HEK293T (cell line): ENCODE measurements around the gene RASSF5.

Experiments
- ARNT ChIP-seq: fragments of 450-650 bp; IDR thresholded peaks from 2 replicates; pipeline ENCODE4 v1.6.1; 2017; ENCODE audit warnings: mild to moderate bottlenecking
- BHLHE40 ChIP-seq: fragments of 450-650 bp; IDR thresholded peaks from 2 replicates; pipeline ENCODE4 v1.6.1; 2016; ENCODE audit warnings: mild to moderate bottlenecking, moderate library complexity, borderline replicate concordance
- FOXA1 ChIP-seq: fragments of 450-650 bp; IDR thresholded peaks from 2 replicates; pipeline ENCODE4 v1.6.1; 2016; ENCODE audit warnings: mild to moderate bottlenecking
- FOXK2 ChIP-seq: fragments of 450-650 bp; IDR thresholded peaks from 2 replicates; pipeline ENCODE4 v1.6.1; 2016; ENCODE audit warnings: mild to moderate bottlenecking
- FOXM1 ChIP-seq: fragments of 450-650 bp; IDR thresholded peaks from 2 replicates; pipeline ENCODE4 v1.6.1; 2017; ENCODE audit warnings: mild to moderate bottlenecking, borderline replicate concordance
- HDGF ChIP-seq: fragments of 450-650 bp; IDR thresholded peaks from 2 replicates; pipeline ENCODE4 v1.6.1; 2017; ENCODE audit warnings: antibody characterized with exemption, borderline replicate concordance
- L3MBTL2 ChIP-seq: fragments of 450-650 bp; conservative IDR thresholded peaks from 2 replicates; pipeline ENCODE4 v1.6.1; 2016; ENCODE audit warnings: mild to moderate bottlenecking
- LEF1 ChIP-seq: fragments of 450-650 bp; IDR thresholded peaks from 2 replicates; pipeline ENCODE4 v1.6.1; 2017; ENCODE audit warnings: mild to moderate bottlenecking, borderline replicate concordance
- NFRKB ChIP-seq: fragments of 450-650 bp; IDR thresholded peaks from 2 replicates; pipeline ENCODE4 v1.6.1; 2016; ENCODE audit warnings: mild to moderate bottlenecking, moderate library complexity
- SP1 ChIP-seq: fragments of 450-650 bp; IDR thresholded peaks from 2 replicates; pipeline ENCODE4 v1.6.1; 2017
- SUZ12 ChIP-seq: fragments of 450-650 bp; IDR thresholded peaks from 2 replicates; pipeline ENCODE4 v1.6.1; 2016; ENCODE audit warnings: mild to moderate bottlenecking
- TARDBP ChIP-seq: fragments of 450-650 bp; IDR thresholded peaks from 2 replicates; pipeline ENCODE4 v1.6.1; 2016
- ZNF384 ChIP-seq: fragments of 450-650 bp; IDR thresholded peaks from 2 replicates; pipeline ENCODE4 v1.6.1; 2016

DNA sequence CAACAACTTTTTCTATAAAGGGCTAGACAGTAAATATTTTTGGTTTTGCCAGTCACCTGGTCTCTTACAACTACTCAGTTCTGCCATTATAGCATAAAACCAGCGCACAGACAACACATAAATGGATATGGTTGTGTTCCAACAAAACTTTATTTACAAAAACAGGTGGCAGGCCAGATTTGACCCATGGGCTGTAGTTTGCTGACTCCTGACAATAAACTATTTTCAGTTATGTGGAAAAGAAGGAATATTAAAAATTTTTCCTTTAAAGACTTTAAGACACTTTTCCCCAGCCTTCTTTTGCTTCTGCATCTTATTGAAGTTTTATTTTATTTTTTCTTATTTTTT lies 89.0 kb downstream of the RASSF5 start:
- TF ChIP-seq LEF1 (no peak), SP1 (no peak), BHLHE40 (no peak), SUZ12 (no peak), FOXM1 (no peak), HDGF (no peak), FOXA1 (no peak), NFRKB (no peak), ARNT (no peak), TARDBP (no peak), FOXK2 (no peak), ZNF384 (no peak), L3MBTL2 (no peak)
